HCT116 (cell line): ENCODE measurements around the gene SLIT1. TPM values are rescaled to one million over a fixed set of nuclear protein-coding genes. Genes with fewer than 3 reads are reported as not detected.

Source experiments
- ATAC-seq: fragments of 200-7000 bp; cut with Tn5 transposase; 2 replicates; pipeline ENCODE4 v1.9.1; 2020; ENCODE audit warnings: mild to moderate bottlenecking, moderate library complexity
- BruUV-seq: library from RNA; stranded (reverse); fragments of 400-500 nt; replicated peaks from 2 replicates; lab custom pipeline; 2021; lab: Mats Ljungman, UMichigan
- CTCF ChIA-PET: fragments of 300-600 bp; sonication (Branson Sonifier 250); formaldehyde crosslinking; loops from one replicate; lab custom pipeline; 2021; ENCODE audit warnings: antibody characterized with exemption; lab: Charles Lee
- POLR2A ChIA-PET: fragments of 300-600, 350-600 bp; sonication (Branson Sonifier 250); formaldehyde crosslinking; loops from one replicate; lab custom pipeline; 2021; ENCODE audit warnings: antibody characterized with exemption; lab: Charles Lee
- RAD21 ChIA-PET, 2 experiments: fragments of 300-600 bp; sonication (Branson Sonifier 250); formaldehyde crosslinking; loops; one replicate each; lab custom pipeline; 2023; ENCODE audit warnings: low total read pairs in 2 of 2; ENCODE audit not compliant: uncharacterized antibody in 2 of 2, unreplicated experiment in 2 of 2, low non-redundant PET in 1 of 2; lab: Charles Lee
- DNase-seq: peaks from one replicate; pipeline ENCODE4 v3.0.0-alpha.2; 2010; ENCODE audit warnings: low read depth, low spot score
- H2AFZ ChIP-seq: fragments of 200-600 bp; shearing (Covaris generic), sonication (generic); 2 replicates; pipeline ENCODE4 v1.6.1; 2017; ENCODE audit warnings: low read depth, mixed run types, mixed read lengths, antibody characterized with exemption, low read length; ENCODE audit not compliant: poor library complexity, severe bottlenecking
- H3K27ac ChIP-seq: 2 replicates; pipeline ENCODE4 v1.5.1; 2012; ENCODE audit warnings: low read depth, low read length
- H3K27me3 ChIP-seq: fragments of 200-600 bp; sonication (generic); 2 replicates; pipeline ENCODE4 v1.6.1; 2016; ENCODE audit warnings: mixed run types, low read length, mixed read lengths; ENCODE audit not compliant: insufficient read depth
- H3K36me3 ChIP-seq, 2 experiments: fragments of 200-500 bp in 1 of 2; fragments of 200-600 bp in 1 of 2; sonication (Bioruptor generic) in 1 of 2; sonication (generic) in 1 of 2; 2 replicates each; pipeline versions ENCODE4 v1.5.1 to v1.6.1; 2014 to 2016; ENCODE audit warnings: low read length in 2 of 2, inconsistent platforms in 1 of 2, mixed read lengths in 1 of 2, mixed run types in 1 of 2; ENCODE audit not compliant: insufficient read depth in 2 of 2, control insufficient read depth in 1 of 2
- H3K4me1 ChIP-seq, 2 experiments: fragments of 200-600 bp in 1 of 2; sonication (generic) in 1 of 2; 2 replicates each; pipeline versions ENCODE4 v1.5.1 to v1.6.1; 2012 to 2017; ENCODE audit warnings: low read length in 2 of 2, inconsistent platforms in 1 of 2, mild to moderate bottlenecking in 1 of 2, mixed read lengths in 1 of 2, mixed run types in 1 of 2, moderate library complexity in 1 of 2; ENCODE audit not compliant: insufficient read depth in 2 of 2, control insufficient read depth in 1 of 2
- H3K4me2 ChIP-seq: fragments of 200-600 bp; sonication (generic); 2 replicates; pipeline ENCODE4 v1.6.1; 2017; ENCODE audit warnings: mixed run types, low read length, mixed read lengths
- H3K4me3 ChIP-seq, 2 experiments: fragments of 200-600 bp in 1 of 2; sonication (generic) in 1 of 2; replicated peaks in 1 of 2; 2 replicates each; pipeline ENCODE4 v1.5.1; 2011 to 2016; ENCODE audit warnings: low read length in 2 of 2, control low read depth in 1 of 2, low read depth in 1 of 2, mild to moderate bottlenecking in 1 of 2, mixed read lengths in 1 of 2, mixed run types in 1 of 2
- H3K79me2 ChIP-seq: fragments of 200-600 bp; sonication (generic); 2 replicates; pipeline ENCODE4 v1.6.1; 2017; ENCODE audit warnings: mild to moderate bottlenecking, mixed run types, low read length, moderate library complexity, mixed read lengths; ENCODE audit not compliant: insufficient read depth
- H3K9ac ChIP-seq: fragments of 200-600 bp; sonication (generic); 2 replicates; pipeline ENCODE4 v1.6.1; 2016; ENCODE audit warnings: low read length, mixed read lengths
- H3K9me2 ChIP-seq: fragments of 200-600 bp; sonication (generic), shearing (Covaris generic); 2 replicates; pipeline ENCODE4 v1.6.1; 2017; ENCODE audit warnings: mixed run types, mild to moderate bottlenecking, moderate library complexity; ENCODE audit not compliant: insufficient read depth
- H3K9me3 ChIP-seq, 2 experiments: fragments of 200-500 bp in 1 of 2; fragments of 200-600 bp in 1 of 2; sonication (Bioruptor generic) in 1 of 2; sonication (generic) in 1 of 2; 2 replicates each; pipeline ENCODE4 v1.6.1; 2014 to 2017; ENCODE audit warnings: low read length in 2 of 2, mixed read lengths in 2 of 2, inconsistent platforms in 1 of 2, low read depth in 1 of 2, mild to moderate bottlenecking in 1 of 2, mixed run types in 1 of 2, moderate library complexity in 1 of 2; ENCODE audit not compliant: control insufficient read depth in 1 of 2, insufficient read depth in 1 of 2
- H4K20me1 ChIP-seq: fragments of 200-600 bp; sonication (generic), shearing (Covaris generic); 2 replicates; pipeline ENCODE4 v1.6.1; 2017; ENCODE audit warnings: mixed run types, mild to moderate bottlenecking, moderate library complexity; ENCODE audit not compliant: insufficient read depth
- ATF3 ChIP-seq: IDR thresholded peaks from 2 replicates; pipeline ENCODE4 v1.6.1; 2012
- CTCF ChIP-seq, 3 experiments: fragments of 200-600 bp in 1 of 3; sonication (generic) in 1 of 3; IDR thresholded peaks in 2 of 3; conservative IDR thresholded peaks in 1 of 3; 2 replicates each; pipeline ENCODE4 v1.5.1; 2012 to 2017; ENCODE audit warnings: low read depth in 2 of 3, low read length in 2 of 3, antibody characterized with exemption in 1 of 3, borderline replicate concordance in 1 of 3, control low read depth in 1 of 3, mild to moderate bottlenecking in 1 of 3, mixed read lengths in 1 of 3, mixed run types in 1 of 3, moderate library complexity in 1 of 3; ENCODE audit not compliant: insufficient read depth in 1 of 3
- EZH2phosphoT487 ChIP-seq: fragments of 200-600 bp; IDR thresholded peaks from 2 replicates; pipeline ENCODE4 v1.6.1; 2018; ENCODE audit warnings: antibody characterized with exemption, borderline replicate concordance
- FOSL1 ChIP-seq: IDR thresholded peaks from 2 replicates; pipeline ENCODE4 v1.6.1; 2012; ENCODE audit warnings: low read depth
- JUND ChIP-seq: IDR thresholded peaks from 2 replicates; pipeline ENCODE4 v1.6.1; 2012
- MAX ChIP-seq: IDR thresholded peaks from 2 replicates; pipeline ENCODE4 v1.6.1; 2012
- RAD21 ChIP-seq: IDR thresholded peaks from 2 replicates; pipeline ENCODE4 v1.6.1; 2012; ENCODE audit warnings: low read depth, mild to moderate bottlenecking
- REST ChIP-seq: IDR thresholded peaks from 2 replicates; pipeline ENCODE4 v1.6.1; 2012; ENCODE audit warnings: low read depth
- SIN3A ChIP-seq: IDR thresholded peaks from 2 replicates; pipeline ENCODE4 v1.6.1; 2012; ENCODE audit warnings: low read depth
- SRF ChIP-seq: IDR thresholded peaks from 2 replicates; pipeline ENCODE4 v1.6.1; 2012; ENCODE audit warnings: low read depth
- intact Hi-C: fragments of 100-400 bp; cut with micrococcal nuclease; formaldehyde crosslinking; loops from 2 replicates; pipeline ENCODE4 v1.10.0; 2022
- total RNA-seq: library from RNA; stranded (reverse); gene quantifications from one replicate; pipeline ENCODE4 v1.2.1, GENCODE V29; 2021; ENCODE audit not compliant: unreplicated experiment

SLIT1 gene
- total RNA-seq, 1 experiment from 2014 or later: 0.42 TPM

- H4K20me1 ChIP-seq: no peaks in the 10 kb centered on the region
- no peaks in the 10 kb centered on the region for H3K36me3 ChIP-seq
- H3K79me2 ChIP-seq: no peaks in the 10 kb centered on the region
- TF ChIP-seq ATF3 (no peak), REST (no peak), JUND (no peak), MAX (no peak)
- TF ChIP-seq, all 23 proteins: peak for 0
- Histone ChIP-seq H3K4me2 (no peak overlapping the region), H3K4me3 (no peak overlapping the region), H3K9me3 (peaks cover 6 to 12% of the 10 kb centered on the region in 2 experiments; a peak in 2 of 4 replicates), H2AFZ (no peak overlapping the region), H3K9me2 (no peaks in the 10 kb centered on the region), H3K27me3 (no peaks in the 10 kb centered on the region), H3K9ac (no peak overlapping the region), H3K27ac (no peak overlapping the region), H3K4me1 (no peaks in the 10 kb centered on the region)
- ChIA-PET CTCF (no interaction called here), RAD21 (no interaction called here), POLR2A (no interaction called here)
- intact Hi-C loops: no loop called here
- DNase-seq: no peak
- ATAC-seq: no peak
- no TSS peak for BruUV-seq
Observed at GRCh38 chr10:97006364-97006763, 179.4 kb downstream of the SLIT1 start.

GRCh38 chr10:97005349-97005748, 180.4 kb downstream of the SLIT1 start:
- peaks cover 6 to 12% of the 10 kb centered on the region in 2 experiments; a peak in 2 of 4 replicates for H3K9me3 ChIP-seq
- no TSS peak for BruUV-seq
- ATAC-seq (no peak), DNase-seq (no peak)
- no peak overlapping the region for H3K4me2 ChIP-seq
- no peaks in the 10 kb centered on the region for H3K27me3 ChIP-seq
- ChIA-PET RAD21 (no interaction called here), POLR2A (no interaction called here), CTCF (no interaction called here)
- H3K9ac ChIP-seq: no peak overlapping the region
- no peaks in the 10 kb centered on the region for H4K20me1 ChIP-seq
- H2AFZ ChIP-seq: no peak overlapping the region
- H3K9me2 ChIP-seq: no peaks in the 10 kb centered on the region
- no peaks in the 10 kb centered on the region for H3K79me2 ChIP-seq
- intact Hi-C loops: no loop called here
- H3K36me3 ChIP-seq: no peaks in the 10 kb centered on the region
- no peak overlapping the region for H3K27ac ChIP-seq
- H3K4me1 ChIP-seq: no peaks in the 10 kb centered on the region
- no peak overlapping the region for H3K4me3 ChIP-seq
- TF ChIP-seq SRF (no peak), REST (no peak), EZH2phosphoT487 (no peak), MAX (no peak), SIN3A (no peak), RAD21 (no peak), FOSL1 (no peak), CTCF (IDR thresholded peaks at IDR 0.05 in 2 of 3, conservative IDR thresholded peaks at IDR 0.05 in 1 of 3; ENCODE audit: borderline replicate concordance in 1 of 3, insufficient read depth in 1 of 3, low read depth in 2 of 3, low read length in 2 of 3) (no peak)
